Measurements from ENCODE around the gene ARHGAP21.

The ARHGAP21 gene

DNA sequence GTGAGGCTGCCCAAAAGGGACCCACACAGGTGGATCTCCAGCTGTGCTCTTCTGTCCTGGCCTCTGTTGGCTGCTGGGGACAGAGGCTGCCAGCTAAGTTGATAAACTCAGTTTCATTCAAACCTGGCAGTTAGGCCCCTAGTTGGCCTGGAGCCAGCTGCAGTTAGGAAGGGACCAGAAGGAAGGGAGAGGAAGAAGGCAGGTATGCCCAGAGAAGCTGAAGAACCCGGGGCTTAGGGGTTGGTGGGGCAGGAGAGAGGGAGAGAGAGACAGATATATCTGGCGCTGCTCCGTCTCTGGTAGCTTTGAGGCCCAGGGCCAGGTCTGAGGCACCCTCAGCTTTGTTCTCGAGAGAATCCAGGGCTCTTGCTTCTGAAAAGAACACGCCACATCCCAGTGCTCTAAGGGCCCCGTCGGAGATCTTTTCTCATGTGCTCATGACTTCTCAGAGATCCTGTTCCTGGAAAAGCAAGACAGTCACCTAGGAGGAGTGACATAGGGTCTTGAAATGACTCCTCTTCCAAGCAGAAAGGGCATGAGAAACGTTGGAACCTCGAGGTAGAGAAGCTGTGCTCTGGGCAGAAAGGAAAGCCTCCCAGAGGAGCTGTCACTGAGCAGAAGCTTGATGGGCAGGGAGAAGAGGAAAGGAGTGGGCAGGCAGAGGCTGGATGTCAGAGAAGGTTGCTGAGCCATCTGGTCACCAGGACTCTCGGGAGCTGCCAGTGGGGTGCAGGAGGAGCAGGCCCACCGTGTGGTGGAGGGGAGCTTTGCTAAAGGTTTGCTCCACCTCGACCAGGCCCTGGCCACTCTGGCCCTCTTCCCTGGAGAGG lies 153.6 kb downstream of the ARHGAP21 start:
- FAIRE-seq = no peak

DNA sequence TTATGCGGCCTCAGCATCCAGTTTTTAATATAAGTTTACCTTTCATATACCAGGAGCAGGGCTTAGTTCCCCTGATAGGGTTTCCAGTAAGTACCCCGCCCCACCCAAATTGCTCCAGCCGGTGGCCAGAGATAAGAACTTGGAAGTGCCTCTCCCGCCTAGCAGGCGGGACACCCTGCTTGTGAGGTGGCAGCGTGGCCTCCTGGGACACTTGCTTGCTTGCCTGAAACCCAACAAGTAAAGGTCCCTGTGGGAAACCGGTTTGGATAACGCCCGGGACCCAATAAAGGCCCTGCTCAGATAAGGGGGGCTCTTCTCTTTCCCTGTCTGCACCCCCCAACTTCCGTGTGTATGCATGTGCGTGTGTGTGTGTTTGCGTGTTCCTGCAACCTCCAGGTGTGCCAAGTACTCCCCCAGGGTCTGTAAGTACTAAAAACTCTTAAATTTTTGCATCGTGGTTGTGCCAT lies 154.3 kb downstream of the ARHGAP21 start:
- no peak for FAIRE-seq

DNA sequence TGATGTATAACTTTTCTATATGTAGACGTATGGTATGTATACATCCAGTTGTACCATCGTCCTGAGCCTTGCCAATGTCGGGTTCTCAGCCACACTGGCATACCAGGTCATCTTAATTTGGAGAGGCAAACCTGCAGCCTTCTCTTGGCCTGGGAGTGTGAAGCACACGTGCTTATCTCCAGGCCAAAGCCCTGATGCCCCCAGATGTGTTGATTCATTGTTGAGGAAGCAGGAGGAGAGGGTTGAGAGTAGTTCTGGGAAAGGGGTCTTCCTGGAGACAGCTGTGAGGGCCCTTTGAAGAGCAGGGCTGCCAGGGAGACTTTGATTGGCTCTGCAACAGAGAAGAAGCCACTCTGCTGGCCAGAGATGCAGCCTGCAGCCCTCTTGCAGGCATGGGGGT lies 155.6 kb downstream of the ARHGAP21 start:
- no peak for FAIRE-seq

DNA sequence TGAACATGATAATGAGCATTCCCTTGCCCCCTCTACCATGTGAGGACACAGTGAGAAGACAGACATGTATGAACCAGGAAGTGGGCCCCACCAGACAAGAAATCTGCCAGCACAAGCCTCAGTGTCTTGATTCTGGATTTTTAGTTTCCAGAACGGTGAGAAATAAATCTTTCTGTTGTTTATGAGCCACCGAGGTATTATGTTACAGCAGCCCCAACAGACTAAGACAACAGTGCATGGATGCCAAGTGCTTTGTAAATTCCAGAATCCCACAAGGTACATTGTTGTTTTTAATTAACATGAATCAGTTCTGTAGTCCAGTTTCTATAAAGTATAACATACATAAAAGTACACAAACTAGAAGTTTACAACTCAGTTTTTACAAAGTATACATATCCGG lies 162.2 kb downstream of the ARHGAP21 start:
- FAIRE-seq = no peak

DNA sequence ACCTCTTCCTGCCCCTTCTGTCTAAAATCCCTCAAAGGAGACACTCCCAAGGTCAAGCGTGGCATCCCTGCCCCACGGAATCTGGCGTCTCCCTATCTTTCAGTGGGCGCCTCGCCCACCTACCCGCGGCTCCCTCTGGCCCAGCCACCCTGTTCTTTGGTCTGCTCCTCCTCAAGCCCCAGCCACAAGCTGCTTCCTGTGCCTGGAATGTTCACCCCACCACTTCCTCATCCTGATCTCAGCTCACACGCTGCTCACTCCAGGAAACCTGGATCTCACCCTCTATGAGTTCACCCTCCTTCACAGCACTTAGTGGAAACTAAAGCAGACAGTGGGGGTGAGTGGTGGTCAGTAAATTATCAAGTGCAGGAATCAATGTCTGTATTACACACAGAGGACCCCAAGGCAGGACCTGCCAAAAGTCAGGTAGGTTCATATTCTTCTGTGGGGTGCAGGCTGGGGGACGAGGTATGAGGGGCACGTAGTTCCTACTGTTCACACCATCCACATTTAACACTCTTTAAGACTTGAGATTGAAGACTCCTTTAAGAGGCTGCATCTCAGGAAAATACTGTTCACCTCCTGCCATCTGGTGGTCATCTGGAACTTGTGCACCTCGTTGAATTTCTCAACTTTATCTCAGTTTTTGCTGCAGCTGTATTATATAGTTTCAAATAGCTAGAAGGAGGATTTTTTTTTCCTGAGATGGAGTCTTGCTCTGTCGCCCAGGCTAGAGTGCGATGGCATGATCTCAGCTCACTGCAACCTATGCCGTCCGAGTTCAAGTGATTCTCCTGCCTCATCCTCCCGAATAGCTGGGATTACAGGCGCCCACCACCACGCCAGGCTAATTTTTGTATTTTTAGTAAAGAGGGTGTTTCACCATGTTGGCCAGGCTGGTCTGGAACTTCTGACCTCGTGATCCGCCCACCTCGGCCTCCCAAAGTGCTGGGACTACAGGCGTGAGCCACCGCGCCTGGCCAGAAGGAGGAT lies 166.6 kb downstream of the ARHGAP21 start:
- no peak for FAIRE-seq

DNA sequence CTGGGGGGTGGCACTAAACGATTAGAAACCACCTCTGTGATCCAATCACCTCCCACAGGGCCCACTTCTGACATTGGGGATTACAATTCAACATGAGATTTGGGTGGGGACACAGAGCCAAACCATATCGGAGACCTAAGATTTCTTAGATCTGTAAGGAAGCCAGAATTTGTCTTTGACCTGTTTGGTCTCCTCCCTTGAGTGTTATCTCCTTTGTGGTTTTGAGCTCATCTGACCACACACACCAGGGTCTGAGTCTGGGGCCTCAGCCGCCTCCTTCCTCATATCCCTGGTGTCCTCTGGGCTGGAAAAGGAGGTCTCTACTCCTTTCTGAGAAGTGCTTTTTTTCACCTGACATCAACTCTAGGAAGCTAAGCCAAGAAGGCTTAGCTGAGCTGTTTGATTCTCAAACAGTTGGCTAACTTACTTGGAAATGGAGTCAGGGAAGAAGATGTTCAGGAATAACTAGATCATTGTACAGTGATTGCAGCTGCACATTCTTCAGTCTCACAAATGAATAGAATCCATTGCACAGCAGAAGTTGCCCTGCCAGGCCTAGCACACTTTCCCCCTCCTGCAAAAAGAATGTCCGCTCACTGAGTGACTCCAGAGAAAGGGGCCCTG lies 167.4 kb downstream of the ARHGAP21 start:
- FAIRE-seq = no peak

DNA sequence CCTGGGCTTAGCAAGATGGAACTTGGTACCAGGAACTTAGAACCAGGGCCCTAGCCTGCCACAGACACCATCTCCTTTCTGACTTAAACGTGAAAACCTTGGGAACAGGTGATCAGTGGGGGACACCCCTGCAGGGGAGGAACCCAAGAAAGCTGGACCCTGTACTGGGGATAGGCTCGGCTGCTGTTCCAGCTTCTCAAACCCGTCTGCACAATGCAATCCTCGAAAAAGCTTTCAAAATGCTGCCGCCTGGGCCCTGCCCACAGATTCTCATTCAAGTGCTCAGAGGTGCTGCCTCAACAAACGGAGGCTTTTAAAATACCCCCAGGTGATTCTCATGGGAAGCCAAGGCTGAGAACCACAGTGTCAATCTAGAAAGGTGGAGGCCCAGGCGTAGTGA lies 169.7 kb downstream of the ARHGAP21 start:
- no peak for FAIRE-seq

DNA sequence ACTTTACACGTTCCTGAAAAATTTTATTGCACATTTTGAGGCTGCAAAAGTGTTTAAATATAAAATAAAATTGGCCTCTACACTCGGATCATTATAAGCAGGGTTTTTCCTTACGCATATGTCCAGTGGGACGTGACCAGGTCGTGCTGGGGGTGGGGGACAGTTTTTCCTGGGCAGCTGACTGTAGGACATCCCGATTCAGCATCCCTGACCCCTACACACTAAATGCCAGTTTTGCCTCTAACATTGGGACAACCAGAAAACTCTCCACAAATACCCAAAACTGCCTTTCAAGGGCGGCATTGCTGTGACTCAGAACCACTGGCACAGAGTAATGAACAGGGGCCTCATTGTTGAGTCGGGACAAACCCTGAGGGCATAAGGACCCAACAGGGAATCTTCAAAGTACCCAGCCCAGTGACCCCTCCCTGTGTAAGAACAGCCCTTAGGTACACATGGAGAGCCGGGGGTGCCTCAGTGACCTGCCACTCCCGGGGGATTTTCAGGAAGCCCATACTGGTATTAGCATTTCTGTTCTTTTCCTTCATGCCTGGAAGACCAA lies 170.6 kb downstream of the ARHGAP21 start:
- no peak for FAIRE-seq

DNA sequence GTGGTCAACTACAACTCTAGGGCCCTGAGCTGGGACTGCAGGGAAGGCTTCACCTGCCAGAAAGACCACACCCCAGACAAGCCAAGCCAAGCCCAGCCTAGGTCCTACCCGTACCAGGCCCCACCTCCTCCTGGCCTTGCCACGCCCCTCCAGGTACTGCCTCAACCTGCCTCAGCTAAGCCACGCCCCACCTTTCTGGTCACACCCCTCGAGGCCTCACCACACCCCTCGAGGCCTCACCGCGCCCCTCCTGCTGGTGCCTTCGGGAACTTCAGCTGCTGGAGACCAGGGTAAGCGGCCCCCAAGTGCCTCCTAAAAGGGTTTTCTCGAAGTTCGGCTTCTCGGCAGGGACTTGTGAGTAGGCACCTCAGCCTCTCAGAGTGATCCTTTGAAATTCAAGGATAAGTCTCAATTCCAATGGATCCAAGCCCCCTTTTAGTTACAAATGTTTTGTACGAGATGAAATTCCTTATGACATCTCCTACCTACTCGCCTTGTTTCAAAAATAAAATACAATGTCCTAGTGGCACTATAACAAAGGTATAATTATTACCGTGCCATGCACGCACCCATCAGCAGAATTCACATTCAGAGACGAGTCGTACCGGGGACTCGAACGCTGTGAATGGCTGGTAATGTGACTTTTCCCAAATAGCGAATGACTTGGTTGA lies 171.2 kb downstream of the ARHGAP21 start:
- FAIRE-seq = no peak

DNA sequence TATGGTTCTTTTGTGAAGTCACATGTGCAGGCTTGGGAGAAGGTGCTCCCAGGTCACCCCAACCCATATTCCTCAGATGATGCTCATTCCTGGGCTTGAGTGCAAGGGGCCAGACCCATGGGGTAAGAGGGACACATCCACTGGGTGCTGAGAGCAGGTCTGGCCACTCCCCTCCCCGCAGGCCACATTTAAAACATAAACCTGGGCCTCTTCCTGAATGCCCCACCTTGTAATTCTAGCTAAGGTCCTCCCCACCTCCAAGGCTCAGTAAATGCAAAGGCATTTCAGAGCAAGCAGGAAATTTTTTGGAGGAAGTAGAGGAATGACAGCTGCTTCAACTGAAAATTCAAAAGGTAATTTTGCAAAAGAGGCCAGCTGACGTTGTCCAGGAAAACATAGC lies 172.5 kb downstream of the ARHGAP21 start:
- FAIRE-seq = no peak

DNA sequence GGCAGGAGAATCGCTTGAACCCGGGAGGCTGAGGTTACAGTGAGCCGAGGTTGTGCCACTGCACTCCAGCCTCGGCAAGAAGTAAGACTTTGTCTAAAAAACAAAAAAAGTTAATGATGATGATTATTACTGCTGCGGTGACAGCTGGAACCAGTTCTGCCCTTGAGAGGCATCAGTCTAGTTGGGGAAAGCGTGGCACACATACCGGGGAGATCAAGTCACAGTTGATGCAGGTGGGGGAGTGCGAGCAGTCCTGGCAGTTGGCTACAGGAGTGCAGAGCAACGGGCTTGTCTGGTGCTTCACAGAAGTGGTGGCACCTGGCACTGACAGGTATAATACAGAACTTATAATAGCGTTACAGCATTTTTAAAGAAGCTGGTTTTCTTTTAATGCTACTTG lies 173.0 kb downstream of the ARHGAP21 start:
- no peak for FAIRE-seq

DNA sequence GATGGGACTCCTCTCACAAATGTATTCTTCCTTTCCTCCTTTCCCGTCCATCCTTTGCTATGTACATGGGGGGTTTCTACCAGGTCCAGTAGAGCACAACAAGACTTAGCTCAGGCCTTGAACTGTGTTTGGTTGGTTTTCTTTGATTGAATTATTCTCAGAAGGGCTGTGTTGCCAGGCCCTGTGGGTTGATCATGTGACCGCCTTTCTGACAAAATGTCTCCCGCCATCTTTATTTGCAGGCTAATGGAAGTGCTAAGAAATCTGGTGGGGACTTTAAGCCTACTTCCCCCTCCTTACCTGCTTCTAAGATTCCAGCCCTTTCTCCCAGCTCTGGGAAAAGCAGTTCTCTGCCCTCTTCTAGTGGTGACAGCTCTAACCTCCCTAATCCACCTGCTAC lies 178.1 kb downstream of the ARHGAP21 start:
- no peak for FAIRE-seq

DNA sequence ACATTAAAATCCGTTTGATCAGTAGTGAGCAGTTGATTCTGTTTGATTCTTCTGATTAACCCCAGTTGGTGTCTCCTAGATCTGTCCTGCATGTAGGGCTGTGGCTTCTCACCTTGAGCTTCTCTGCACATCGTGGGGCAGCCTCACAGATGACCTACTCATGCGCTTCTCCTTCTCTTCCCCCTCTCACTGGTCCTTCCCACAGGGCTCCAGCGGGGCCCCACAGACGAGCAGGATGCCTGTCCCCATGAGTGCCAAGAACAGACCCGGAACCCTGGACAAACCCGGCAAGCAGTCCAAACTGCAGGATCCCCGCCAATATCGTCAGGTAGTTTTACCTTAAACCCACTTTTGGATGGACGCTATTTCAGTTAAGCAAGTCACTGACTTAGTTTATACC lies 178.9 kb downstream of the ARHGAP21 start:
- no peak for FAIRE-seq

DNA sequence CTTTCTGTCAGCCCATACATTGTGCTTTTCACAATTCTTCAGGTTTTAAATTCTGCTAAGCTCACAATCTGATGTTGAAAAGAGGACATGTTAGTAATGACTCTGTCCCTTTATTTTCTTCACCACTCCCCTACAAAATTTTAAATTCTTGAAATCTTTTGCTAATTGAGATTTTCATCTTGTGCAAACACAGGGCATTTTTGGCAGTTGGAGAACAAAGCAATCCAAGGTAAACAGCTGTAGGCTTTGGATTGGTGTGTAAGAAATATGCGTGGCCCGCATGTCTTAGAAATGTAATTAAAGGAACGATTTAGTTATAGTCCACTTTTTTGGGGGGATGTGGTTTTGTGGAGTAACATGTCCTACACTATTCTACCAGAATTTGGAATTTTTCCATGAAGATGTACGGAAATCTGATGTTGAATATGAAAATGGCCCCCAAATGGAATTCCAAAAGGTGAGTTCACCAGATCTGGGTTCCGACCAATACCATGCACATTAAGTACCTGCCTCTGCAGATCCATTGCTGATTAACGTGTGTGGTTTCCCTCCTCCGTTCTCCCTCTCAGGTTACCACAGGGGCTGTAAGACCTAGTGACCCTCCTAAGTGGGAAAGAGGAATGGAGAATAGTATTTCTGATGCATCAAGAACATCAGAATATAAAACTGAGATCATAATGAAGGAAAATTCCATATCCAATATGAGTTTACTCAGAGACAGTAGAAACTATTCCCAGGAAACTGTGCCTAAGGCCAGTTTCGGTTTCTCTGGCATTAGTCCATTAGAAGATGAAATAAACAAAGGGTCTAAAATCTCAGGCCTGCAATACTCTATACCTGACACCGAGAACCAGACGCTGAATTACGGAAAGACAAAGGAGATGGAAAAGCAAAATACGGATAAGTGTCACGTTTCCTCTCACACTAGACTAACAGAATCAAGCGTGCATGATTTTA lies 181.1 kb downstream of the ARHGAP21 start:
- FAIRE-seq = no peak

DNA sequence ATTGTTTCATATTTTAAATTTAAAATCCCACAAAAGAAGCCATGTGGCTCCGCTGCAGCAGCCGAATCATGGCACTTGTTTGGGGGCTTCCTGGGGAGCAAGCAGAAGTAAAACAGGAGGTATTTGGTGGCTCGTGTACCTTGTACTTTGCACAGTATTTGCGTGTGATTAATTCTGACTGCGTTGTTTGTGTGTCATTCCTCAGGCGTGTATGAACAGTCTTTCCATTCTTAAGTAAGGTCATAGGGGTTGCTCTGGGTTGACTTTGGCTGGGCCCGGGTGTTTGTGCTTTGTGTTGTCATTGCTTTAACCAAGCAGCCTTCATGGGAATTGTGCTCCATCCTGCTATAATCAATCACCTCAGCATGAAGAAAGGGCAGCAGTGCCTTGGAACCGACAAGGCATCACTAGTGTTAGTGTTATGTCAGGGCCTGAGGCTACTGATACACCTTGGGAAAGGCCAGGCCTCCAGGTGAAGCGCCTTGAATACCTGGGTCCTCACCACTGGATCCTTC lies 182.4 kb downstream of the ARHGAP21 start:
- no peak for FAIRE-seq

DNA sequence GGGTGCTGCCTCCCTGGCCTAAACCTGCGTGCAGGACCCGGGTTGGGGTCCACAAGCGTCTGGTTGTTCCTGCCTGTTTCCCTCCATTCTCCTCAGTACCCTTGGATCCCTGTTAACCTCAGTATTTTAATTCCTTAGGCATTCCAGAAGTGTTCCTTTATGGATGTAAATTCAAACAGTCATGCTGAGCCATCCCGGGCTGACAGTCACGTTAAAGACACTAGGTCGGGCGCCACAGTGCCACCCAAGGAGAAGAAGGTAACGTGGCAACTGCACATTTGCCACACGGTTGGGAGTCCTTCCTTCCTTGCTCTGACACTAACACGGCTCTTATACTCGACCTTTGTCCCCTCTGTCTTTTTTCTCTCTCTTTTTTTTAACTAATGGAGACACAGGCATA lies 187.1 kb downstream of the ARHGAP21 start:
- no peak for FAIRE-seq

DNA sequence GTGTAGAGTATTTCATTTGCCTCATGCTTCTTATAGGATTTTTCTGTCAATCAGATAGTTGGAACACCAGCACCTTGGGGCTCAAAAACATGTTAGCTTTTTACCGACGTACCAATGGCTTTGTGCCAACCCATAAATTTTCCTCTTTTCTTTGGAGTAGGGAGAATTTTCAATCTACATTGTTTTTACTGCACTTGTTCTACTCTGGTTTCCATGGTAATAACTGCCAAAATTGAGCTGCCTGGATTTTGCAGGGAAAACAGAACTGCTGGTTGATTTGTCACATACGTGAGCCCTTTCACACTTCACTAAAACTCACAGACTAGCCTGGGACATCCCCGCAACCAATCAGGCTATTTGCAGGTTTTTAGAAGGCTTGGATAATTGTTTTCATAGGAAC lies 189.7 kb downstream of the ARHGAP21 start:
- FAIRE-seq = no peak
